ENCODE measurements around the gene ORC5. TPM values are rescaled to one million over a fixed set of nuclear protein-coding genes. Genes with fewer than 3 reads are reported as not detected.

ORC5 gene
- total RNA-seq, 2 donors from 2014 or later: 13.2 to 16.9 TPM

GRCh38 chr7:104136561-104136960, 71.3 kb downstream of the ORC5 start:
- intact Hi-C loops (cut with DNase I): no loop called here

GRCh38 chr7:104135760-104136558, 71.9 kb downstream of the ORC5 start:
- DNase-seq (ENCODE audit: low spot score): no peak
- intact Hi-C loops (cut with DNase I): no loop called here

More at GRCh38 chr7:104136561-104136960, 71.3 kb downstream of the ORC5 start:
- no peak for DNase-seq (ENCODE audit: low spot score)

- DNase-seq (ENCODE audit: low spot score): no peak
- intact Hi-C loops (cut with DNase I): no loop called here
Measured at GRCh38 chr7:104133238-104133637, 74.6 kb downstream of the ORC5 start.

- intact Hi-C loops (cut with DNase I): no loop called here
- no peak for DNase-seq (ENCODE audit: low spot score)
Measured at GRCh38 chr7:104130726-104131125, 77.1 kb downstream of the ORC5 start.

GRCh38 chr7:104127204-104127603, 80.6 kb downstream of the ORC5 start:
- intact Hi-C loops (cut with DNase I): no loop called here
- DNase-seq (ENCODE audit: low spot score): no peak

GRCh38 chr7:104126411-104126841, 81.4 kb downstream of the ORC5 start:
- intact Hi-C loops (cut with DNase I): no loop called here
- no peak for DNase-seq (ENCODE audit: low spot score)

GRCh38 chr7:104124893-104125477, 82.8 kb downstream of the ORC5 start:
- no peak for DNase-seq (ENCODE audit: low spot score)
- intact Hi-C loops (cut with DNase I): no loop called here

- intact Hi-C loops (cut with DNase I): no loop called here
- no peak for DNase-seq (ENCODE audit: low spot score)
Measured at GRCh38 chr7:104124469-104124868, 83.3 kb downstream of the ORC5 start.

- intact Hi-C loops (cut with DNase I): no loop called here
Measured at GRCh38 chr7:104123786-104124185, 84.0 kb downstream of the ORC5 start.

GRCh38 chr7:104113788-104114187, 94.0 kb downstream of the ORC5 start:
- DNase-seq (ENCODE audit: low spot score): no peak
- intact Hi-C loops (cut with DNase I): no loop called here

More at GRCh38 chr7:104123786-104124185, 84.0 kb downstream of the ORC5 start:
- no peak for DNase-seq (ENCODE audit: low spot score)

GRCh38 chr7:104112623-104113022, 95.2 kb downstream of the ORC5 start:
- intact Hi-C loops (cut with DNase I): no loop called here
- DNase-seq (ENCODE audit: low spot score): no peak

- intact Hi-C loops (cut with DNase I): no loop called here
- no peak for DNase-seq (ENCODE audit: low spot score)
Measured at GRCh38 chr7:104111271-104111670, 96.5 kb downstream of the ORC5 start.

- intact Hi-C loops (cut with DNase I): no loop called here
Measured at GRCh38 chr7:104106108-104106905, 101.5 kb downstream of the ORC5 start.

GRCh38 chr7:104098890-104099289, 108.9 kb downstream of the ORC5 start:
- intact Hi-C loops (cut with DNase I): no loop called here
- DNase-seq (ENCODE audit: low spot score): no peak

More at GRCh38 chr7:104106108-104106905, 101.5 kb downstream of the ORC5 start:
- no peak for DNase-seq (ENCODE audit: low spot score)

- DNase-seq (ENCODE audit: low spot score): no peak
- intact Hi-C loops (cut with DNase I): no loop called here
Measured at GRCh38 chr7:104096683-104097082, 111.1 kb downstream of the ORC5 start.

GRCh38 chr7:104093127-104093526, 114.7 kb downstream of the ORC5 start:
- intact Hi-C loops (cut with DNase I): loop anchor here in 1 of 2 donors (5.0 kb wide), 1 partner anchor 334 kb away; no protein-coding TSS in a partner anchor
- DNase-seq (ENCODE audit: low spot score): no peak

- no peak for DNase-seq (ENCODE audit: low spot score)
- intact Hi-C loops (cut with DNase I): loop anchor here in 1 of 2 donors (5.0 kb wide), 1 partner anchor 336 kb away; no protein-coding TSS in a partner anchor
Measured at GRCh38 chr7:104091242-104091641, 116.6 kb downstream of the ORC5 start.

GRCh38 chr7:104089612-104090011, 118.2 kb downstream of the ORC5 start:
- intact Hi-C loops (cut with DNase I): loop anchor here in 1 of 2 donors (5.0 kb wide), 1 partner anchor 338 kb away; no protein-coding TSS in a partner anchor
- DNase-seq (ENCODE audit: low spot score): no peak

- DNase-seq (ENCODE audit: low spot score): no peak
Measured at GRCh38 chr7:104089061-104089460, 118.8 kb downstream of the ORC5 start.

More at GRCh38 chr7:104089061-104089460, 118.8 kb downstream of the ORC5 start:
- intact Hi-C loops (cut with DNase I): no loop called here
